PFSK-1 (cell line): Measurements from ENCODE around the gene RAC2.

Experiments used
- FOXP2 ChIP-seq: optimal IDR thresholded peaks from 2 replicates; pipeline ENCODE3; 2011; ENCODE audit warnings: borderline replicate concordance, control low read depth, inconsistent platforms; ENCODE audit not compliant: insufficient read depth; ENCODE audit errors: extremely low read length, extremely low read depth
- POLR2AphosphoS5 ChIP-seq: IDR thresholded peaks from 2 replicates; pipeline ENCODE4 v1.6.1; 2012; ENCODE audit warnings: low read depth, mild to moderate bottlenecking, control low read depth, low read length, moderate library complexity
- SIN3A ChIP-seq: IDR thresholded peaks from 2 replicates; pipeline ENCODE4 v1.6.1; 2012; ENCODE audit warnings: mild to moderate bottlenecking, low read length, moderate library complexity, borderline replicate concordance; ENCODE audit not compliant: insufficient read depth
- TAF1 ChIP-seq: IDR thresholded peaks from 2 replicates; pipeline ENCODE4 v1.6.1; 2012; ENCODE audit warnings: low read length, control low read depth, borderline replicate concordance; ENCODE audit not compliant: insufficient read depth
- TF ChIP-seq, protein P1 (sequence below), 2 experiments: IDR thresholded peaks; 2 replicates each; pipeline versions ENCODE4 v1.6.1 to v1.8.0; 2011 to 2012; ENCODE audit warnings: low read depth in 2 of 2, low read length in 2 of 2, control low read depth in 1 of 2, inconsistent platforms in 1 of 2, mild to moderate bottlenecking in 1 of 2, moderate library complexity in 1 of 2; ENCODE audit not compliant: insufficient read depth in 1 of 2

The RAC2 gene

GRCh38 chr22:37260155-37260795 lies 16.2 kb upstream of the RAC2 start:
- no peak for TF ChIP-seq SIN3A
- TF ChIP-seq, protein P1, sequence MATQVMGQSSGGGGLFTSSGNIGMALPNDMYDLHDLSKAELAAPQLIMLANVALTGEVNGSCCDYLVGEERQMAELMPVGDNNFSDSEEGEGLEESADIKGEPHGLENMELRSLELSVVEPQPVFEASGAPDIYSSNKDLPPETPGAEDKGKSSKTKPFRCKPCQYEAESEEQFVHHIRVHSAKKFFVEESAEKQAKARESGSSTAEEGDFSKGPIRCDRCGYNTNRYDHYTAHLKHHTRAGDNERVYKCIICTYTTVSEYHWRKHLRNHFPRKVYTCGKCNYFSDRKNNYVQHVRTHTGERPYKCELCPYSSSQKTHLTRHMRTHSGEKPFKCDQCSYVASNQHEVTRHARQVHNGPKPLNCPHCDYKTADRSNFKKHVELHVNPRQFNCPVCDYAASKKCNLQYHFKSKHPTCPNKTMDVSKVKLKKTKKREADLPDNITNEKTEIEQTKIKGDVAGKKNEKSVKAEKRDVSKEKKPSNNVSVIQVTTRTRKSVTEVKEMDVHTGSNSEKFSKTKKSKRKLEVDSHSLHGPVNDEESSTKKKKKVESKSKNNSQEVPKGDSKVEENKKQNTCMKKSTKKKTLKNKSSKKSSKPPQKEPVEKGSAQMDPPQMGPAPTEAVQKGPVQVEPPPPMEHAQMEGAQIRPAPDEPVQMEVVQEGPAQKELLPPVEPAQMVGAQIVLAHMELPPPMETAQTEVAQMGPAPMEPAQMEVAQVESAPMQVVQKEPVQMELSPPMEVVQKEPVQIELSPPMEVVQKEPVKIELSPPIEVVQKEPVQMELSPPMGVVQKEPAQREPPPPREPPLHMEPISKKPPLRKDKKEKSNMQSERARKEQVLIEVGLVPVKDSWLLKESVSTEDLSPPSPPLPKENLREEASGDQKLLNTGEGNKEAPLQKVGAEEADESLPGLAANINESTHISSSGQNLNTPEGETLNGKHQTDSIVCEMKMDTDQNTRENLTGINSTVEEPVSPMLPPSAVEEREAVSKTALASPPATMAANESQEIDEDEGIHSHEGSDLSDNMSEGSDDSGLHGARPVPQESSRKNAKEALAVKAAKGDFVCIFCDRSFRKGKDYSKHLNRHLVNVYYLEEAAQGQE (IDR thresholded peaks at IDR 0.05; ENCODE audit: insufficient read depth in 1 of 2, low read depth in 2 of 2, low read length in 2 of 2): no peak
- TF ChIP-seq POLR2AphosphoS5: no peak
- no peak for TF ChIP-seq FOXP2
- no peak for TF ChIP-seq TAF1

GRCh38 chr22:37259540-37260029 lies 15.5 kb upstream of the RAC2 start:
- TF ChIP-seq SIN3A: no peak
- TF ChIP-seq TAF1: no peak
- TF ChIP-seq, protein P1 (IDR thresholded peaks at IDR 0.05; ENCODE audit: insufficient read depth in 1 of 2, low read depth in 2 of 2, low read length in 2 of 2): no peak
- TF ChIP-seq FOXP2: no peak
- TF ChIP-seq POLR2AphosphoS5: no peak

GRCh38 chr22:37258753-37259401 lies 14.8 kb upstream of the RAC2 start:
- TF ChIP-seq SIN3A (no peak), POLR2AphosphoS5 (no peak), FOXP2 (no peak), TAF1 (no peak)
- TF ChIP-seq, protein P1 (IDR thresholded peaks at IDR 0.05; ENCODE audit: insufficient read depth in 1 of 2, low read depth in 2 of 2, low read length in 2 of 2): no peak

GRCh38 chr22:37258005-37258752 lies 14.1 kb upstream of the RAC2 start:
- TF ChIP-seq TAF1: no peak
- TF ChIP-seq POLR2AphosphoS5: no peak
- no peak for TF ChIP-seq SIN3A
- TF ChIP-seq, protein P1 (IDR thresholded peaks at IDR 0.05; ENCODE audit: insufficient read depth in 1 of 2, low read depth in 2 of 2, low read length in 2 of 2): no peak
- no peak for TF ChIP-seq FOXP2
